GM13977 (cell line): Measurements from ENCODE around the gene UNK.

Experiments used
- DNase-seq: peaks from one replicate; pipeline ENCODE4 v3.0.0; 2012; ENCODE audit warnings: low spot score
- in situ Hi-C: fragments of 300-500 bp; cut with MboI; formaldehyde crosslinking; loops from one replicate; pipeline ENCODE4 v1.12.0; 2022; ENCODE audit warnings: low sequenced_read_pairs, low pct_unique_long_range_greater_than_20kb, mixed read lengths, inconsistent platforms; ENCODE audit not compliant: unreplicated experiment
- TF ChIP-seq, protein P1 (sequence below): IDR thresholded peaks from 2 replicates; pipeline ENCODE4 v1.5.1; 2012; ENCODE audit warnings: mild to moderate bottlenecking, control low read depth; ENCODE audit not compliant: insufficient read depth; ENCODE audit errors: extremely low read depth, missing control alignments

Gene UNK

DNA sequence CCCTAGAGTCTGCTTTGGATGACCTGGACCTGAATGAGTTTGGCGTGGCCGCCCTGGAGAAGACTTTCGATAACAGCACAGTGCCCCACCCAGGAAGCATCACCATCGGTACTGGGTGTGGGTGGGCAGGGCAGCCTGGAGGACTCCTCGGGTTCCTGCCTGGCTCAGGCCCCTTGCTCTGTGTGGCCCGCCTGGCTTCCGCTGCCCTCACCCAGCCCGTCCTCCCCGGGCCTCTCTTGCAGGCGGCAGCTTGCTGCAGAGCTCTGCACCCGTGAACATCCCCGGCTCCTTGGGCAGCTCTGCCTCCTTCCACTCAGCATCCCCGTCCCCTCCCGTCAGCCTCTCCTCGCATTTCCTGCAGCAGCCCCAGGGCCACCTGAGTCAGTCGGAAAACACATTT lies 35.1 kb downstream of the UNK start:
- TF ChIP-seq, protein P1, sequence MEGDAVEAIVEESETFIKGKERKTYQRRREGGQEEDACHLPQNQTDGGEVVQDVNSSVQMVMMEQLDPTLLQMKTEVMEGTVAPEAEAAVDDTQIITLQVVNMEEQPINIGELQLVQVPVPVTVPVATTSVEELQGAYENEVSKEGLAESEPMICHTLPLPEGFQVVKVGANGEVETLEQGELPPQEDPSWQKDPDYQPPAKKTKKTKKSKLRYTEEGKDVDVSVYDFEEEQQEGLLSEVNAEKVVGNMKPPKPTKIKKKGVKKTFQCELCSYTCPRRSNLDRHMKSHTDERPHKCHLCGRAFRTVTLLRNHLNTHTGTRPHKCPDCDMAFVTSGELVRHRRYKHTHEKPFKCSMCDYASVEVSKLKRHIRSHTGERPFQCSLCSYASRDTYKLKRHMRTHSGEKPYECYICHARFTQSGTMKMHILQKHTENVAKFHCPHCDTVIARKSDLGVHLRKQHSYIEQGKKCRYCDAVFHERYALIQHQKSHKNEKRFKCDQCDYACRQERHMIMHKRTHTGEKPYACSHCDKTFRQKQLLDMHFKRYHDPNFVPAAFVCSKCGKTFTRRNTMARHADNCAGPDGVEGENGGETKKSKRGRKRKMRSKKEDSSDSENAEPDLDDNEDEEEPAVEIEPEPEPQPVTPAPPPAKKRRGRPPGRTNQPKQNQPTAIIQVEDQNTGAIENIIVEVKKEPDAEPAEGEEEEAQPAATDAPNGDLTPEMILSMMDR: no peak
- in situ Hi-C loops: no loop called here
- DNase-seq: no peak

DNA sequence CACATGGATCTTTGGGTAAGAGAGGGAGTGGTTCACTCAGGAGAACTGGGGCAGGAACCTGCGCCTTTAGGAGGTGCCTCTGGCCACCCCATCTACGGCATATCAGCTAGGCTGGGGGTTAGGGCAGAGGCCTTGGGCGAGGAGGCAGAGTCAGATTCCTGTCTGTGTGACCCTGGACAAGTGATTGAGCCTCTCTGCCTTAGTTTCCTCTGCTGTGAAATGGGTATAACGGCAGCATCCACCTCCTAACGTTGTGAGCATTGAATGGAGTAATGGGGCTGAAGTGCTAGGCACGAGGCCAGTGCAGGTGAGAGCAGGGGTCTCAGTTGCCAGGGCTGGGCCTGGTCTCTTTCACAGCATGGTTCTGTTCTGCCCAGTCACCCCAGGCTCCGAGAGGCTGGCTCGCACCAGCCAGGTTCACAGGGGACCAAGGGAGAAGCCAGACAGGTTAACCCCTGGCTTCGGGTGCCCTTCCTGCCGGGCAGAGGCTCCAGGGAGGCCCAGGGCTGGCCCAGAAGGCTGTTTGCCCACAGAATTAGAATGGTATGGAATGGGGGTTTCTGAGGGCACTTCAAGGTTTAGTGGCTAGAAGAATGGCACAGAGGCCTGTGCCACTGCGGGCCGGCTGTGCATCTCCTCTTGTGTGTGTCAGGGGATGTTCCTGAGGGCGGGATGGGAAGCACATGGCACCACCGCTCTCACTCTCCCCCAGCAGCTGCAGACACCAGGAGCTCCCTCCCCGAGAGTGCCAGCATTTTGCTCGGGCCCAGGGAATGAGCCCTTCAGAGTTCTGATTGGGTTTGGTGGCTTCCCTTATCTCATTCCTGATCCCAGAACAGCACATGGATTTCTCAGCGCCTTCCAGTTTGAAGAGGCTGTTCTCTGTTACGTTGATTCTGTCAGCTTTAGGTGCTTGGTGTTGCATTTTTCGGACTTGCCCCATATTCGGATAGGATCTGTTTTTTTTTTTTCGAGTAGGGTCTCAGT lies 35.8 kb downstream of the UNK start:
- TF ChIP-seq, protein P1: no peak

DNA sequence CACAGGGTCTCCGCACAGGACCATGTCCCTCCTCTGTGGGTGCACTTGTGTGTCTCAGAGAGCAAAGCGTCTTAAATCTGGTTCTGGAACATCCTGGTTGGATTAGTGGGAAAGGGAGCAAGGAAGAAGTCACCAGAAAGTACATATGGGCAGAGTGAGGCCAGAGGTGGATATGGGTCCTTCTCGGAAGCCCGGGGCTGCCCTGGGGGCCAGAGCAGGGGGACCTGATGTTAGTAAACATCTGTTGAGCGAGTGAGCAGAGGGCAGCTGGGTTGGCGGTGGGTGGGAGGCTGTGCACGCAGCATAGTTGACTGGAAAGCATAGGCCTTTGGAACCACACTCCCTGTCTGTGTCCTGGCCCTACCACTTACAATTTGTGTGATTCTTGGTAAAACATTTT lies 36.9 kb downstream of the UNK start:
- TF ChIP-seq, protein P1: no peak
- in situ Hi-C loops: no loop called here
- DNase-seq: no peak

More for the DNA sequence above, 35.8 kb downstream of the UNK start:
- in situ Hi-C loops: no loop called here
- DNase-seq: no peak

DNA sequence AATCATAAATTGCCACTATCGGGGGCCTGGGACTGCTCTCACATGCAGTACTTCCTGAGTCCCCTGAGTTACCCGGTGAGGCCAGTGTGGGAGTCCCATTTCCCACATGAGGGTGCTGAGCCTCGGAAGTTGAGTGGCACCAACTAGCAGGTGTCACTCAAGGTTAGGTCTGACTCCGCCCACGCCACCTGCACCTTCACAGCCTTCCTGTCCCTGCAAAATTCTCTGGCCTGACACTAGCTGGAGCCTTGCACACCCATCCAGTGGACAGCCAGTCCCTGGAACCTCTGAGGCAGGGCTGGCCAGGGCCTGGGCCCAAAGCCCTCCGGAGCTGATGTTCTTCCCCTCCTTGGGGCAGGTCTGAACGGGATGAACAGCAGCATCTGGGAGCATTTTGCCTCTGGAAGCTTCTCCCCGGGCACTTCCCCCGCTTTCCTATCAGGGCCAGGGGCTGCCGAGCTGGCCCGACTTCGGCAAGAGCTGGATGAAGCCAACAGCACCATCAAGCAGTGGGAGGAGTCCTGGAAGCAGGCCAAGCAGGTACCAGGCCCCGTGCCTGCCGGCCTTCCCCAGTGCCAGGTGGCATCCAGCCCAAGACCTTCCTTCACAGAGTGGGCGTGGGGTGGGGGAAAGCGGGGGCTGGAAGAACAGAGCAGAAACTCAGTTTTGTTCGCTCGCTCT lies 37.7 kb downstream of the UNK start:
- peak; percentile 34 for DNase-seq
- in situ Hi-C loops: no loop called here
- TF ChIP-seq, protein P1: no peak

DNA sequence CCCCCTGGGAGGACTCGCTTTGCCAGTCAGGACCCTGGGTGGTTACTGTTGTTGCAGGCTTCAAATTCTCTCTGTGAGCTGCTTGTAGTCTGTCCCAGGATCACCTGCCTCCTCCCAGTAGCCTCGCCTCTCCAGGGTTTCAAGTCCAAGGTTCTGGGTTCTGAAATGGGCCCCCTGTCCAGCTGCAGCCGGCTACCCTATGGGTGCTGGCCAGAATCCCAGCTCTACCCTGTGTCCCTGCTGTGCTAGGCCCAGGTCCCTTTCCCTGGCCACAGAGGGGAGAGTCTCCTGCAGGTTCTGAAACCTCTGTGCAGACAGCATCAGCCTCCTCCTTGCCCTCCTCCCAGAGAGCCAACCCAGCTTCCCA lies 38.2 kb downstream of the UNK start:
- DNase-seq: no peak
- TF ChIP-seq, protein P1: no peak
- in situ Hi-C loops: no loop called here

DNA sequence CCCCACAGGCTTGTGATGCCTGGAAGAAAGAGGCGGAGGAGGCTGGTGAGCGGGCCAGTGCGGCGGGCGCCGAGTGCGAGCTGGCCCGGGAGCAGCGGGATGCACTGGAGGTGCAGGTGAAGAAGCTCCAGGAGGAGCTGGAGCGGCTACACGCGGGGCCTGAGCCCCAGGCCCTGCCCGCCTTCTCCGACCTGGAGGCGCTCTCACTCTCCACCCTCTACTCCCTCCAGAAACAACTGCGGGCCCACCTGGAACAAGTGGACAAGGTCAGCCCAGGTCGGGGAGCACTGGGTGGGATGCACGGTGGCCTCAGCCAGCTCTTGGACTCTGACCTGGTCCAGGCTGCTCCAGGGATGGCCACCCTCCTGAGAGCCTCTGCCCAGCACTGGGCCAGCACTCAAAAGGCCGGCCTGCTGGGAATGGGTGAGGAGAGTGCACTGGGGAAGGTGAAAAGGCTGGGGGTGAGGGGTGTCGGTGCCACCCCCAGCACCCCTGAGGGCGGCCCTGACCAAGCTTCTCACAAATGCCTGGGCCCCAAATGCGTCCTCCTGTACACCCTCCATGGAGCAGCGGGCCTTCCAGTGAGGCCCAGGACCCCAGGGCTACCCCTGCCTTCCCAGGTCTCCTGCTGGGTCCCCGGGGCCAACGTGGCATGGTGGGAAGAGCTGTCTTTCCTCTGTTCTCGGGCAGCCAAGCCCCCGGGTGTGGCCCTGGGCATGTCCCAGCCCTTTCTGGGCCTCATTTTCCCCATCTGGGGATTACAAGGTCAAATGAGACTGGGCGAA lies 38.8 kb downstream of the UNK start:
- in situ Hi-C loops: no loop called here
- TF ChIP-seq, protein P1: no peak
- no peak for DNase-seq
